Stimulated activated naive B cell treated with anti-CD40 and anti-IgM and Interleukin-4, amounts not matched to agents 10 μg/mL and 1 μg/mL and 100 μg/mL, for 72 hours (primary cell): ENCODE data around the gene SLCO4A1.
"Not testable (repeated sequence)": the region's sequence is repeated elsewhere in the genome, so short reads cannot be mapped to it uniquely, and the experiment has no call there.

Source experiments
- ATAC-seq, 2 donors: fragments of 150-1000 bp; cut with Tn5 transposase; replicated peaks; 2 replicates each; pipeline ENCODE4 v1.10.0; 2021; ENCODE audit warnings: moderate library complexity in 1 of 2
- DNase-seq: peaks from one replicate; pipeline ENCODE4 v3.0.0; 2021
- H3K27ac Mint-ChIP-seq: one replicate; pipeline ENCODE4 v1.8.0; 2022; ENCODE audit warnings: mild to moderate bottlenecking, mixed read lengths
- H3K27me3 Mint-ChIP-seq, 2 donors: one replicate each; pipeline ENCODE4 v1.8.0; 2022; ENCODE audit warnings: mixed read lengths in 2 of 2
- H3K36me3 Mint-ChIP-seq, 2 donors: one replicate each; pipeline ENCODE4 v1.8.0; 2022; ENCODE audit warnings: mixed read lengths in 2 of 2, mild to moderate bottlenecking in 1 of 2
- H3K4me1 Mint-ChIP-seq, 2 donors: one replicate each; pipeline ENCODE4 v1.8.0; 2022; ENCODE audit warnings: mixed read lengths in 2 of 2, mild to moderate bottlenecking in 1 of 2
- H3K4me3 Mint-ChIP-seq, 2 donors: one replicate each; pipeline ENCODE4 v1.8.0; 2022; ENCODE audit warnings: mild to moderate bottlenecking in 2 of 2, mixed read lengths in 2 of 2, moderate library complexity in 1 of 2
- H3K9me3 Mint-ChIP-seq, 2 donors: one replicate each; pipeline ENCODE4 v1.8.0; 2022; ENCODE audit warnings: mixed read lengths in 2 of 2, mild to moderate bottlenecking in 1 of 2

SLCO4A1 gene

DNA sequence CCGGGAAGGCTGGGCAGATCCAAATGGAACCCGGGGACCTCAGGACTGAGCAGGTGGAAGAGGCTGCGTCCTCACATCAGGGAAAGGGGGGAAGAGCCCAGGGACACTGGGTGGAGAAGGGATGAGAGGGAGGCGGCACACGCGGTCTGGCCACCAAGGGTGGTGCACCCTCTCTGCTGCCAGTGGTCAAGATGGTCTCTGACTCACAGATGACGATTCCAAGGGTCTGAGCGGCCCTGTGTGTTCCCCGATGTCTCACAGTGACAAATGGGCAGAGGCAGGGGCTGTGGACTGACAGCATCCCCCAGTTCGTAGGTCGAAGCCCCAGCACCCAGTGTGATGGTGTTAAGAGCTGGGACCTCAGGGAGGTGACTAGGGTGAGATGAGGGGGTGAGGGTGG lies 32.1 kb downstream of the SLCO4A1 start:
- no peaks in the 10 kb centered on the region for H3K9me3 Mint-ChIP-seq
- peak overlapping the region; percentile 31 for H3K27ac Mint-ChIP-seq
- no peak for ATAC-seq
- H3K4me1 Mint-ChIP-seq = peaks cover 7 to 8% of the 10 kb centered on the region in 2 donors
- no peak for DNase-seq
- H3K4me3 Mint-ChIP-seq = no peak overlapping the region
- peaks cover 4 to 6% of the 10 kb centered on the region in 2 donors for H3K27me3 Mint-ChIP-seq
- peaks cover 32 to 47% of the 10 kb centered on the region in 2 donors for H3K36me3 Mint-ChIP-seq

DNA sequence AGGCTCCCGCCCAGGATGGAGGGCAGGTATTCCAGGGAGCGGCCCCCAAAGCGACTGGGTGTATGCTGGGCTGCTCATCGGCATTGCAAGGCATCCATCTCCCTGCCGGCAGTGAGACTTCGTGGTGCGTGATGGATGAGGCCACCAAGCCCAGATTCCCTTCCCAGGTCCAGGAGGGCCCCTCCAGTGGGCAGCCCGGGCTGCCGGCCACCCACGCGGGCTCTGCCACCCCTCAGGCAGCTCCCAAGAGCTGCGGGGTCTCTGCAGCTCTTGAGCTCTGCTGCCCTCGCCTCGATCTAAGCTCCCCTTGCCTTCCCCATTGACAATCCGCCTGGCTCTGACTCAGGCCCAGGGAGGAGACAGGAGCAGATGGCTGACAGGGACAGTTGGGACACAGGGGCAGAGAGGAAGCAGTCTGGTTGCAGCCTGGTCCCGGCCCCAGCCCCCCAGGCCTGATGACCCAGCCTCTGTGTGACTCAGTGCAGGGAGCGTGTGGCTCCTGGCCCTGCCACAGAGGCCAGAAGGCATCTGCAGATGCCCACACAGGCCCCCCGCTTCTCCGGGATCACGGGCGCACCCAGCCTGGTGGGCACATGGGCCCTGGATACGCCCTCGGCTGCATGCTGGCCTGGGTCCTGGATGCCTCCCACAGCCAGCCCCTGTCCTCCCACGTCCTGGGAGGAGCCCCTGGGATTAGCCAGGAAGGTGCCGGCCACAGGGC lies 33.0 kb downstream of the SLCO4A1 start:
- no peak overlapping the region for H3K27ac Mint-ChIP-seq

DNA sequence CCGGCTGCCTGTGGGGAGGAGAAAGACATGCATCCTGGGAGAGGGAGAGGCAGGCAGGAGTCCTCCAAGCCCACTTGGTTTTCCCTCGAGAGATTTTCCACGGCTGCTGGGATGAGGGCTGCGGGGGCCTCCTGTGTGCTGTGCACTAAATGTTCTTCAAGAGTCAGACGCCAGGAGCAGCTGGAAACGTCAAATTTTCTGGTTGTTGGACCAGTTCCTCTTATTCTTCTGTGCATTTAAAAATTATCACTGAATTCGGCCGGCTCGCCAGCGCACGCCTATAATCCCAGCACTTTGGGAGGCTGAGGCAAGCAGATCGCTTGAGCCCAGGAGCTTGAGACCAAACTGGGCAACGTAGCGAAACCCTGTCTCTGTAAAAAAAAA lies 33.6 kb downstream of the SLCO4A1 start:
- no peak for ATAC-seq
- H3K4me3 Mint-ChIP-seq = no peak overlapping the region
- H3K4me1 Mint-ChIP-seq = peaks cover 7 to 8% of the 10 kb centered on the region in 2 donors
- no peak overlapping the region for H3K27ac Mint-ChIP-seq
- H3K36me3 Mint-ChIP-seq = peaks cover 32 to 43% of the 10 kb centered on the region in 2 donors
- H3K9me3 Mint-ChIP-seq = peaks cover 3 to 5% of the 10 kb centered on the region in 2 donors
- no peak for DNase-seq
- peaks cover 4 to 6% of the 10 kb centered on the region in 2 donors for H3K27me3 Mint-ChIP-seq

More for the DNA sequence above, 33.0 kb downstream of the SLCO4A1 start:
- ATAC-seq (no peak), DNase-seq (no peak)
- H3K4me1 Mint-ChIP-seq = peaks cover 7 to 8% of the 10 kb centered on the region in 2 donors
- peaks cover 32 to 42% of the 10 kb centered on the region in 2 donors for H3K36me3 Mint-ChIP-seq
- peaks cover 4 to 6% of the 10 kb centered on the region in 2 donors for H3K27me3 Mint-ChIP-seq
- H3K4me3 Mint-ChIP-seq = no peak overlapping the region
- peaks cover 0 to 3% of the 10 kb centered on the region in 2 donors for H3K9me3 Mint-ChIP-seq

DNA sequence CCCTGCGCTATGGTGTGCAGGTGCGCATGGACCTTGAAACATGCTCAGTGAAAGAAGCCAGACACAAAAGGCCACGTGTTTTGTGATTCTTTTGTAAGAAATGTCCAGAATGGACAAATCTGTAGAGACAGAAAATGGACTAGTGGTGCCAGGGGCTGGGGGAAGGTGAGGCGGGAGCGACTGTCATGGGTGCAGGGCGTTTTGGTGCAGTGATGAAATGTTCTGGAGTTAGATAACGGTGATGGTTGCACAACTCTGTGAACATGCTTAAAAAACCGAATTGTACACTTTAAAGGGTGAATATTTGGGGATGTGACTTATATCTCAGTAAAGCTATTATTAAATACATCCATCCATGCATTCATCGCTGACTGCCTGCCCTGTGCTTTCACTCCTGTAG lies 34.7 kb downstream of the SLCO4A1 start:
- H3K27me3 Mint-ChIP-seq = peaks cover 4 to 6% of the 10 kb centered on the region in 2 donors
- H3K27ac Mint-ChIP-seq = no peak overlapping the region
- peaks cover 7 to 8% of the 10 kb centered on the region in 2 donors for H3K4me1 Mint-ChIP-seq

DNA sequence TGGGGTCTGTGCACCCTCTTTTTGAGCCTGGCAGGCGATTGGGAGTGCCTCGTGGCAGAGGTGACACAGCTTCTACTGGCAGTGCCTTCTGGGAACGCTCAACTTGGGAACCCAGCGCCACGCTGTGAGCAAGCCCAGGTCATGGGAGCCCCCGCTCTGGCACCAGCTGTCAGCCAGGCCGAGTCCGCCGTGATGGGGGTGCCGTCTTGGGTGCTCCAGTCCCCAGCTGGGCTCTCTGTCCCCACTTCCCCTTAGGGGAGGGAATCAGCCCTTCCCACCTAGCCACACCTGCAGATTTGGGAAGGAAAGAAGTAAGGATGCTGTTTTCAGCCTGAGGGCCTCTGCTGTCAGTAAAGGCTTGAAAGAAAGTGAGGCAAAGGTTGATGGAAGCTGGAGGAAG lies 35.4 kb downstream of the SLCO4A1 start:
- no peak for ATAC-seq
- H3K27me3 Mint-ChIP-seq = peaks cover 4 to 6% of the 10 kb centered on the region in 2 donors
- peaks cover 16 to 29% of the 10 kb centered on the region in 2 donors for H3K36me3 Mint-ChIP-seq
- no peak overlapping the region for H3K27ac Mint-ChIP-seq
- peaks cover 7 to 8% of the 10 kb centered on the region in 2 donors for H3K4me1 Mint-ChIP-seq
- H3K4me3 Mint-ChIP-seq = no peak overlapping the region
- peaks cover 3 to 5% of the 10 kb centered on the region in 2 donors for H3K9me3 Mint-ChIP-seq
- DNase-seq = no peak

More for the DNA sequence above, 34.7 kb downstream of the SLCO4A1 start:
- peaks cover 22 to 33% of the 10 kb centered on the region in 2 donors for H3K36me3 Mint-ChIP-seq
- peaks cover 3 to 5% of the 10 kb centered on the region in 2 donors for H3K9me3 Mint-ChIP-seq
- DNase-seq (no peak), ATAC-seq (no peak)
- H3K4me3 Mint-ChIP-seq = no peak overlapping the region

DNA sequence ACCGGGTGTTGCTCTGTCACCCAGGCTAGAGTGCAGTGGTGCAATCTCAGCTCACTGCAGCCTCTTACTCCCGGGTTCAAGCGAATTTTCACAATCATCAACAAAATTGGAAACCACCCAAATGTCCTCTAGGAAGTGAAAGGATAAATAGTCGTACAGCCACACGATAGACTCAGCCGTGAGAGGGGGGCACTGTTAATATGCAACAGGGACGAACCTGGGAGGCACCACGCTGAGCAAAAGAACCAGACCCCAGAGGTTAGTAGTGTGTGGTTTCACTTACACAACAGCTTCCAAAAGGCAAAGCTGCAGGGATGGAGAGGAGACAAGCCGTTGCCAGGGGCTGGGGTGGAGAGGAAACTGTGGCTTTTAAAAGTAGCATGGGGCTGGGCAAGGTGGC lies 36.2 kb downstream of the SLCO4A1 start:
- Mint-ChIP-seq H3K27me3 (peaks cover 4 to 6% of the 10 kb centered on the region in 2 donors), H3K27ac (peak overlapping the region; percentile 33), H3K4me1 (peaks cover 7 to 8% of the 10 kb centered on the region in 2 donors), H3K9me3 (peaks cover 3 to 5% of the 10 kb centered on the region in 2 donors), H3K4me3 (no peak overlapping the region), H3K36me3 (peaks cover 11 to 25% of the 10 kb centered on the region in 2 donors)
- DNase-seq = no peak
- peak; percentile 31 to 61 for ATAC-seq

DNA sequence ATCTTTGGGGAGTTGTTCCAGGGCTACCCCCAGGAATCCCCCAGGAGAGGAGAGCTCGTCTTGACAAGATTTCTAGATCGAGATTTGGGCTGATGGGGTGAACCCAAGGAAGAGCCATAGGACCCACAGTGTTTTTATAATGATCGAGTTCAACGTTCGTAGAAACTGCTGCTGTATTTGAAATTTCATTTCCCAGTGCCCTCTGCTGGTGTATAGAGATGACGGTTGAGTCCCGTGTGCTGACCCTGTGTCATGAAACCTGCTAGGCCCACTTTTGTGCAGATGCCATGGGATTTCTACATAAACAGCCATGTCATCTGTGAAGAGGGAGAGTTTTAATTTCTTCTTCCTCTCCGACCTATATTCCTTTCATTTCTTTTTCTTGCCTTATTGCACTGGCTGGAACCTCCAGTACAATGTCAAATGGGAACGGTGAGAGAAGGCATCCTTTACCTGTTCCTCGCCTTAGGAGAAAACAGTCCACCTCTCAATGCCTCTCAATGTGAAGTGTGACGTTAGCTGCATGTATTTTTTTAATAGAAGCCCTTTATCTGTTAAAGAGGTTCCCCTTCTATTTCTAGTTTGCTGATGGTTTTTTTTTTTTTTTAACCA lies 37.8 kb downstream of the SLCO4A1 start:
- Mint-ChIP-seq H3K36me3 (peaks cover 3 to 23% of the 10 kb centered on the region in 2 donors), H3K4me3 (no peak overlapping the region), H3K27ac (peak overlapping the region; percentile 62), H3K9me3 (peaks cover 3 to 5% of the 10 kb centered on the region in 2 donors), H3K27me3 (peaks cover 7 to 11% of the 10 kb centered on the region in 2 donors), H3K4me1 (peaks cover 7 to 8% of the 10 kb centered on the region in 2 donors)
- ATAC-seq = no peak
- no peak for DNase-seq

DNA sequence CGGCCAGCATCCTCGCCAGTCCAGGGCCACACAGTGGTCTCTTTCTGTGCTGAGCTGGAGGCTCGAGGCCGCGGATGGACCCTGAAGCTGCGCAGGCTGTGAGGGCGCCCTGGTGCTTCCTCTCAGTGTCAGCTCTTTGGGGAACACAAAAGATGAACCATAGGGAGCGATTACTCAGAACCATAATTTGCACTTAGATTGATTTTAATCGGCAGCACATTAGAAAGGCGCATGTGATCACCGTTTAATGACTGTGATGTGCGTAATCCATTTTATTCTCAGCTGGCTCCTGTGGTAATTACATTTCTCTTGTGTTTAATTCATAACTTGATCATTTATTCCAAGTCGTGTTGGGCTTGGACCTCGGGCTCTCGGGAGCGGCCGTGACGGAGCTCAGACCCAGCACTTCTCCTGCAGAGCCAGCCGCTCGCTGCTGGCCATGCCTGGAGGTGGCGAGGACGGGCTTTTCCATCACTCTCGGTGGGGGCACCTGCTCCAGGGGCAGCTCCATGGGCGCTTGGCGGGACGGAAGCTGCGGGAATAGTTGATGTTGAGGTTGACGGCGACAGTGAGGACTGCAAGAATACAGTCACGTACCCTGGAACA lies 40.7 kb downstream of the SLCO4A1 start:
- Mint-ChIP-seq H3K9me3 (peaks cover 3 to 5% of the 10 kb centered on the region in 2 donors), H3K36me3 (peaks cover 5 to 23% of the 10 kb centered on the region in 2 donors), H3K27me3 (peaks cover 25 to 37% of the 10 kb centered on the region in 2 donors), H3K4me3 (no peak overlapping the region), H3K27ac (no peak overlapping the region), H3K4me1 (peaks cover 17 to 23% of the 10 kb centered on the region in 2 donors)
- ATAC-seq (no peak), DNase-seq (no peak)

DNA sequence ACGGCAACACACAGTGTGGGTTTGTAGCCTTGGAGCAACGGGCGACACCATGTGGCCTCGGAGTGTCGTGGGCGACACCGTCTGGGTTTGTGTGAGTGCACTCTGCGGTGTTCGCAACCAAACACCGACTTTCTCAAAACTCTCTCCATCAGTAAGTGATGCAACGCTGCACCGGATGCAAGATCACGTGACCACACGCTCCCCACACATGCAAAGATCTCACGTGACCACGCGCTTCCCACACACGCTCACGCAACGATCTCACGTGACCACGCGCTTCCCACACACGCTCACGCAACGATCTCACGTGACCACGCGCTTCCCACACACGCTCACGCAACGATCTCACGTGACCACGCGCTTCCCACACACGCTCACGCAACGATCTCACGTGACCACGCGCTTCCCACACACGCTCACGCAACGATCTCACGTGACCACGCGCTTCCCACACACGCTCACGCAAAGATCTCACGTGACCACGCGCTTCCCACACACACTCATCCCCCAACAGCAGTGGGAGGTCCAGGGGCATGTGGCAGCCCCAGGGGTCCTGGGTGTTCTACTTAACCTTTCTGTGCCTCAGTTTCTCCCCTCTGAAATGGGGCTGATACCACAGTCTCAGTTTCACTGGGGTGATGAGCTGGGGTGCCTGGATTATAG lies 41.5 kb downstream of the SLCO4A1 start:
- peaks cover 22 to 40% of the 10 kb centered on the region in 2 donors for H3K27me3 Mint-ChIP-seq
- H3K9me3 Mint-ChIP-seq, H3K27ac Mint-ChIP-seq, ATAC-seq, DNase-seq, H3K4me3 Mint-ChIP-seq: not testable (repeated sequence)
- peaks cover 5 to 20% of the 10 kb centered on the region in 2 donors for H3K36me3 Mint-ChIP-seq
- peaks cover 13 to 18% of the 10 kb centered on the region in 2 donors for H3K4me1 Mint-ChIP-seq

DNA sequence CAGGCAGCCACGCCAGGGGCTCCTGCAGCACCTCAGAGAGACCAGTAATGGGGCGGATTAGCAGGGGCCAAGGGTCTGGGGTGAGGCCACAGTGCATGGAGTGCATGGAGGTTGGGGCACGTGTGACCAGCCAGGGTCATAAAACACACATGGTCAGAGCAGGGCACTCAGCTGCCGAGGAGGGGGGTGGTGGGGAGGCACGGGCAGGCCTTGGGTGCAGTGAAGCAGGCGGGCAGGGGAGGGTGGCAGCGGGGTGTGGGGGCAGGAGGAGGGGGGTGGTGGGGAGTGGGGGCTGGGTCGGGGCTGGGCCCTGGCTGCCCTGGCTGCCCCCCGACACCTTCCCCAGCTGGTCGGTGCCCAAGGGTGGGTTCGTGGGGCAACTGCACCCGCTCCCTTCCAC lies 42.7 kb downstream of the SLCO4A1 start:
- H3K4me1 Mint-ChIP-seq = peaks cover 12 to 16% of the 10 kb centered on the region in 2 donors
- DNase-seq (no peak), ATAC-seq (no peak)
- H3K9me3 Mint-ChIP-seq = peaks cover 0 to 5% of the 10 kb centered on the region in 2 donors
- no peak overlapping the region for H3K27ac Mint-ChIP-seq
- H3K4me3 Mint-ChIP-seq = no peak overlapping the region
- H3K36me3 Mint-ChIP-seq = peaks cover 5 to 15% of the 10 kb centered on the region in 2 donors
- peaks cover 22 to 46% of the 10 kb centered on the region in 2 donors for H3K27me3 Mint-ChIP-seq

DNA sequence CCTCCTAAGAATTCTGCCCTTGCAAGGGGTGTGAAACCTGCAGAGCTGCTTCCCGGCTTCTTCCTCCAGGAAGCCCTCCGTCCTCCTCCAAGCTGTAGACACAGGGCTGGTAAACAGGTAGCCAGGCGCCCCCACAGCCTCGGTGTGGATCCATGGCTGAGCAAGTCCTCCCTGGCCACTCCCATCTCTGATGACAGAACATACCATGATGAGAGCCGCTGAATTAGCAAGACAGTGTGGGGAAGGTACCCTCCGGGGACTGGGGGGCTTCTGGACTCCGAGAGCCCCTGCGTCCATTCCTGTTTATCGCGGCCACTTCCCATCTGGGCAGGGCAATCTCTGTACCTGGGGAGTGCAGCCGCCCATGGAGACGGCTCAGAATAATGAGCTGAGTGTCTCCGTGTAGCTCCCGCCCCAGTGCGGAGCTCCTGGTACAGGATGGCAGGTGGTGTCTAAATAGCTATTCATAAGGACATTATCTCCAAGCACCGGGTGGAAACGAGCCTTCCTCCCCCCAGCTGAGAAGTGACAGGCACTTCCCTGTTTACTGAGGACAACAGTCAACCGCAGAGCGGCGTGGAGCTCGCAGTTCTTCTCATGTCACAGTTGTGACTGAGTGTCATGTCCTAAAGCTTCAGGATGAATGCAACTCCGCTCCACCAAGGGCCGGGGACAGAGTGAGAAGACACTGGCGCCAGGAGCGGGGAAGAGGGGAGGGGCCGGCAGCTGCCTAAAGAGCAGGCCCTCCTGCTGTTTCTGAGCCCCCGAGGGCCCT lies 43.7 kb downstream of the SLCO4A1 start:
- Mint-ChIP-seq H3K4me3 (no peak overlapping the region), H3K9me3 (no peaks in the 10 kb centered on the region), H3K36me3 (peaks cover 5 to 9% of the 10 kb centered on the region in 2 donors), H3K27ac (no peak overlapping the region), H3K27me3 (peaks cover 22 to 50% of the 10 kb centered on the region in 2 donors), H3K4me1 (peaks cover 14 to 22% of the 10 kb centered on the region in 2 donors)
- peak; percentile 75 to 84 for ATAC-seq
- DNase-seq = no peak

DNA sequence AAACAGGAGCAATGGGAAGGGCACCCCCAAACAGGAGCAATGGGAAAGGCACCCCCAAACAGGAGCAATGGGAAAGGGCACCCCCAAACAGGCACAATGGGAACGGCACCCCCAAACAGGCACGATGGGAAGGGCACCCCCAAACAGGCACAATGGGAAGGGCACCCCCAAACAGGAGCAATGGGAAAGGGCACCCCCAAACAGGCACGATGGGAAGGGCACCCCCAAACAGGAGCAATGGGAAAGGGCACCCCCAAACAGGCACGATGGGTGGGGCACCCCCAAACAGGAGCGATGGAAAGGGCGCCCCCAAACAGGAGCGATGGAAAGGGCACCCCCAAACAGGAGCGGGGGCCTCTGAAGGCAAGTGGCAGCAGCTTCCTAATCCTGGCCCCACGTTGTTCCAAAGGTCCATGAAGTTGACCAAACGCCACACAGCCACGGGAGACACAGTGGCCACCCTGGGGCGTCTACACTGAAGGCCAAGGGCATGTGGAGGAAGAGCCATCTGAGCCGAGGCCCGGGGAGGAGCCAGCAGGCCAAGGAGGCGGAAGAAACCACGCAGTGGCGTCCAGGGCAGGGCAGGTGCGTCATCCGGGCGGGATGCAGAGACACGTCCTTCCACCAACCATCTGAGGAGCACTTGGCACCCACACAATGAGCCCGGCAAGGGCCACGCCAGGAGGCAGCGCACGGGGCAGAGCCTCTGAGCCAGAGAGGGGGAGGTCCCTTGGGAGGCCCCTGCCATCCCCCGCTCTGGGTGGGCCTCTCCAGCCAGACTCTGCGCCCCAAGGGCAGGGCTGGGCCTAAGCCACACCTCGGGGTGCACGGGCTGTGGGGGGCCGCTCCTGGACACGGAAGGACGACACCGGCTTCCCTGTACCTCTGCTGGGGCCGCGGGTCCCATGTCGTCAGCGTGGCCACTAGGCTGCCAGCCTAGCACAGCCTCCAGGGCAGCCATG lies 44.8 kb downstream of the SLCO4A1 start:
- Mint-ChIP-seq H3K27ac (no peak overlapping the region), H3K4me3 (no peak overlapping the region), H3K9me3 (no peaks in the 10 kb centered on the region), H3K4me1 (peaks cover 20 to 33% of the 10 kb centered on the region in 2 donors), H3K36me3 (peaks cover 5 to 8% of the 10 kb centered on the region in 2 donors), H3K27me3 (peaks cover 22 to 50% of the 10 kb centered on the region in 2 donors)
- no peak for DNase-seq
- ATAC-seq = no peak
